OCI-LY1 (cell line): ENCODE measurements around the gene ATP11A.

Source experiments
- CTCF ChIP-seq: fragments of 200-600 bp; sonication (generic), shearing (Covaris generic); IDR thresholded peaks from 2 replicates; pipeline ENCODE4 v1.5.1; 2017; ENCODE audit warnings: mild to moderate bottlenecking, antibody characterized with exemption, low read length, moderate library complexity, mixed read lengths
- EZH2 ChIP-seq: fragments of 200-600 bp; sonication (generic), shearing (Covaris generic); IDR thresholded peaks from 2 replicates; pipeline ENCODE4 v1.8.0; 2017; ENCODE audit warnings: borderline replicate concordance, mixed run types, mild to moderate bottlenecking, antibody characterized with exemption, low read length, moderate library complexity, mixed read lengths

- TF ChIP-seq CTCF (no peak), EZH2 (no peak)
These were observed 42.6 kb upstream of the ATP11A start for GRCh38 chr13:112647256-112647655.
